ENCODE data around the gene UNC13A.

Gene UNC13A

DNA sequence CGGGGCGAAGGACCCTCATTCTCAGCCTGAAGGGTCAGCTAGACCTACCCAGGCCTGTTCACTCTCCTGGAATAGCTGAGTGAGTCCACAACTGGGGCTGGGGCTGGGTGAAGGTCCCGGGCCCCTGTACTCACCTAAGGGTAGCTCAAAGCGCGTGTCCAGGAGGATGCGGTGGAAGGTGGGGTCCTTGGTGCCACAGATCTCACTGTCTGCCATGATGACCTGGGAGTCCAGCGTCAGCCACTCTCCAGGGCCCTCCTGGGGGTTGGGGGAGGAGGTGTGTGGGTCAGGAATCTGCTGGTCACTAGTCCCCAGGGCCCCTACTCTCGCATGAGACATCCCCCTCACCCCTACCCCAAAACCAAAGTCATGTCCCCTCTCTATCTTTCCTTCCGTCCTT is 18.7 kb downstream of the UNC13A start:
- DNase-seq (ENCODE audit: low read depth): no peak

DNA sequence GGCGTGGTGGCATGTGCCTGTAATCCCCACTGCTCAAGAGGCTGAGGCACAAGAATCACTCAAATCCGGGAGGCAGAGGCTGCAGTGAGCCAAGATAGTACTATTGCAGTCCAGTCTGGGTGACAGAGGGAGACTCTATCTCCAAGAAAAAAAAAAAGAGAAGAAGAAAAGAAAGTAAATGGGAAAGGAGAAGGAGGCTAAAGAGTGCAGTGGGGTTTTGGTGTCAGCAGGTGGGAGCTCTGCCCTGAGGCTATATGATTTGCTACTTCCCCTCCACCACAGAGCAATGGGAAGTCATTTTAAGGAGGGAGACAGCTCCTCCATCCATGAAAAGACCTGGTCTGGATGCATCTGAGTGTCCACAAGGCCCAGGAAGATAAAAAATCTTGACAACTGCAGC is 23.1 kb downstream of the UNC13A start:
- DNase-seq (ENCODE audit: low read depth): no peak

DNA sequence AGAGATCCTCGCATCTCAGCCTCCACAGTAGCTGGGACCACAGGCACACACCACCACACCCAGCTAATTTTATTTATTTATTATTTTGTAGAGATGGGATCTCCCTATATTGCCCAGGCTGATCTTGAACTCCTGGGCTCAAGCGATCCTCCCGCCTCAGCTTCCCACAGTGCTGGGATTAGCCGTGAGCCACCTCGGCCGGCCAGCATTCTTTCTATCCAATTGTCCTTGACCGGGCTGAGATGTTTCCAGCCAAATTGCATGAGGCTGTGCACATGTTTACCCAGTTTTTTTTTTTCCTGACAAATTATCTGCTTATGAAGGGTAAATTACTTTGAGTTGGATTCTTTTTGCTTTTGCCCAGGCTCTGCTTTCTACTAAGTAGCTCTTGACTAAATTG is 28.2 kb downstream of the UNC13A start:
- no peak for DNase-seq (ENCODE audit: low read depth)

DNA sequence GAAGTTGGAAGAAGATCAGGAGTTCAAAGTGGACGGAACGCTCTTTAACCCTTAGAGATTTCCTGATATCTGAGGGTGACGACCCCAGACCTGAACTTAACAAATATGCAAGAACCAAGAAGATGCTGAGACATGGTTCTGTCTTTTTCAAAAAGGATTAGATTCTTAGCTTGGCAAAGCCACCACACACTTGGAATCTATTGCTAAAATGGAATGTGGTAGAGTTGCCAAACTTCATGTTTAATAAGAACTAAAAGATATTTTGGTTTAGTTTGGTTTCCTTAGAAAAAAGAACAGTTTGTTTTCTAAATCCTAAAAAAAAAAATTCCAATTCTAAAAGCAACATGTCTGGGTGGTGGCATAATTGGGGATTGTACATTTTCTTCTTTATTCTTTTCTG is 29.5 kb downstream of the UNC13A start:
- DNase-seq (ENCODE audit: low read depth): no peak

DNA sequence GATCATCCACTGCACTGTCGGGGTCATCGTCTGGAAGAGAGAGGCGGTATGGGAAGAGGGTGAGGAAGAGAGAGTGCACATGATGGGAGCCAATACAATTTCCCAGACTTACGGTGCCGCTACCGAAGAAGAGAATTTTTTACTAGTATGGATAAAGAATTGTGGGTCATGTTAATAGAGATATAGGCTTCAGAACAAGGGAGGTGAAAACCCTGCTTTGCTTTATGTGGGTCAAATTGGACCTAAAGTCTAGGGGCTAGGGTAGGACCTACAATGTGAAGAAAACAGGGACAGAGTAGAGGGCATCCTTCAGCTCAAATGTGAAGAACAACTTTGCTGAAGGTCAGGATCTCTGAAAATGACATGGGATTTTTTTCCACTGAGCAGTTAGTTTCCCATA is 29.9 kb downstream of the UNC13A start:
- no peak for DNase-seq (ENCODE audit: low read depth)

DNA sequence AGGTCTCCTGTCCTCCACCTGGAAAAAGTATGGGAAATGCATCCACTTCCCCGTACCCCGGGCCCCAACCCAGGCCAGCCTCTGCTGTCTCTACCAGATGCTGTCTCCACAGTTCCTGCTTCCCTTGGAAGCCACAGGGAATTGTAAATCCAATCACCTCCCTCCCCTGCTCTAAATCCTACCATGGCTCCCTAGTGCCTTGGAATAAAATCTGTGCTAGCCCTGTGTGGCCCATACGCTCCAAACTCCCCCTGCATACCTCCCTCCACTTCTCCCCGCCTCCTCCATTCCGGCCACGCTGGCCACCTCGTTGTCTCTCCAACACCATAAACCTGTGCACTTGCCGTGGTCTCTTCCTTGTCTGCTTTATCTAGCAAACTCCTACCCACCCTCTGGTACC is 31.2 kb downstream of the UNC13A start:
- no peak for DNase-seq (ENCODE audit: low read depth)

DNA sequence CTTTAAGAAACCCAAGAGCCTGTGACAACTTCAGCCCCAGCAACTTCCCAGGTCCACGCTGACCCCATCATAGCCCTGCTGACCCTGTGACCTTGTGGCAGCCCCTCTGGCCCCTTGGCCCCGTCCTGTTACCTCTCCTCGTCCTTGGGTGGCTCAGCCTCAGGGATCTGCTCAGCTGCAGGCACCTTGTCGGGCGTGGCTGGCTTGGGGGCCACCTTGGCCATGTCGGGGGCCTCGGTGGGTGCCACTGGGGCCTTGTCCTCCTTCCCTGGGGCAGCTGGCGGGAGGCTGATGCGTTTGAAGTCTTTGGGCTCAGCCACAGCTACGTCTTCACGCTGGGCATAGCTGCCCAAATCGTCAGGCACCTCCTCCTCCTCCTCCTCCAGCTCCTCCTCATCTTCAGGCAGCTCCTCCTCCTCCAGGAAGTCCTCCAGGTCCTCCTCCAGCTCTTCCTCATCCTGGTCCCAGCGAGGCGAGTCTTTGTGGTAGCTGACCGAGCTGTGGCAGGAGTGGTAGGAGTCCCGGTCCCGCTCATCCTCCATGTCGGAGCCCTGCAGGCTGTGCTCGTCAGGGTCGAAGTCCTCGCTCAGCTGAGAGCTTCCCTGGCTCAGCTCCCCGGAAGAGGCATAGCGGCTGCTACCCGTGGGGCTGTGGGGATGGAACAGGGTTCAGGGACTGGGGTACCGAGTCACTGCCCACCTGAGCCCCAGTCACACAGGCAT is 32.2 kb downstream of the UNC13A start:
- no peak for DNase-seq (ENCODE audit: low read depth)

DNA sequence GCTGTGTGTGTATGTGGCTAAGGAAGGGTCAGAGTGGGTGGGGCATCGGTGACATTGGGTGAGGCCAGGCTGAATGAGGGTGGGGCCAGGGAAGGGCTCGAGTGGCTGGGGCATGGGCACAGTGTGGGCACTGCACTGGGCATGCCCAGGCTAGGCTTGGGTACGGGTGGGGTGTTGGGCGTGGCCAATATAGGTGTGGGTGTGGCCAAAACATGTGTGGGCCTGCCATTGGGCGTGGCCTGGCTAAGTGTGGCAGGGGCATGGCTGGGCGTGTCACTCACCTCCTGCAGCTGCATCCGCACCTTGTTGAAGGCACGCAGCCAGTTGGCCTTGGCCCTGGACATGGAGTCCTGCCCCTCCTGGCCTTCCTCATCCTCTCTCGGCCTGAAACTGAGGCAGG is 33.2 kb downstream of the UNC13A start:
- DNase-seq (ENCODE audit: low read depth): no peak

DNA sequence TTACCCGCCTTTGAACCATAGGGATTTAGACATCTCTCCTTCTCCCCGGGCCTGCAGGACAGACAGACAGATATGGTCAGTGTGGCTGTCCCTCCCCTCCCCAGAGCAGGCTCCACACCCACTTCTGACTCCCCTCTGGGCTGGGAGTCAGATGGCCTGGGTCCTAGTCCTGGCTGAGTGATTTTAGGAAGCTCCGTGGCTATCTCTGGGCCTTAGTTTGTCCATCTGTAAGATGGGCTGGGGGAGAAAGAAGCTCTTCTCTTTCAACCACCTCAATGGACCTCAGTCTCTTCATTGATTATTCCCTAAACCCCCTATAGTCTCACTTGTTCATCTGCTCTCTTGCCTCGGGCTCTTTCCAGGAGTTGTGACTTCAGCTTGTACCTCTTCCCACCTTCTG is 35.5 kb downstream of the UNC13A start:
- no peak for DNase-seq (ENCODE audit: low read depth)

DNA sequence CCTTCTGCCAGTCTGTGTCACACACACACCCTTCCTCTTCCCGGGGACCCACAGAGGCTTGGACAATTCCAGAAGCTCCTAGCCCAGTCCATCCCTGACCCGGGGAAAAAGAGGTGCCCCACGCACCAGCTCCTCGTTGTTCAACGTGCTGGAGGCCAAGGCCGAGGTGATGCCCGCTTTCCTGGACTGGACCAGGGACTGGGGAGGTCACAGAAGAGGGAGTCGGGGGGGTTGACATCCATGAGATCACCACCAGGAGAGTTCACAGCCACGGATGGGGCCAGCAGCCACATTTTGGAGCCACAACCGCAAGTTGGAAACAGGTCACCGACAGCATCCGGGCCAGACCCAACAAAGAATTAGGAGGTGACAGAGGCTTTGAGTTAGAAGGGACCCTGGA is 39.4 kb downstream of the UNC13A start:
- no peak for DNase-seq (ENCODE audit: low read depth)

DNA sequence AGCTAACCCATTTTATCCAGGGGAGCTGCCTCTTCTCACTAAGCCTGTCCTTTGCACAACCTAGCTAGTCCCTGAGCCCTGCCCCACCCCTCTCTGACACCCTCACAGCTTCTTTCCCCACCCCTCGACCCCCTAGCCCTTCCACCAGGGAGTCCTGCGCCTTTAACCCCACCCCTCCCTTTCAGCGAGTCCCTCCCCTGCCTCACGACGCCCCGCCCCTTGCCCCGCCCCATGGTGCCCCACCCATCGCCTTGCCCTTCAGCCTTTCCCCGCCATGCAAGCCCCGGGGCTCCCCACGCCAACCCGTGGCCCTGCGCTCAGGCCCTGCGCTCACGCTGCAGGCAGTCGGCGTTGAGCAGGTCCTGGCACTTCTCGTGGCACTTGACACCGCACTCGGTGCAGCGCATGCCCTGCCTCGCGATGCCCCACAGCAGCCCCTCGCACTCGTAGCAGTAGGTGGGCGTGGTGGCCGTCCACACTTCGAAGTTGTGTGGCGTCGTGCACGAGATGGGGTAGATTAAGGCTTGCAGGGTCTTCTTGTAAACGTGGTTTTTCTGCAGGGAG is 40.0 kb downstream of the UNC13A start:
- no peak for DNase-seq (ENCODE audit: low read depth)

DNA sequence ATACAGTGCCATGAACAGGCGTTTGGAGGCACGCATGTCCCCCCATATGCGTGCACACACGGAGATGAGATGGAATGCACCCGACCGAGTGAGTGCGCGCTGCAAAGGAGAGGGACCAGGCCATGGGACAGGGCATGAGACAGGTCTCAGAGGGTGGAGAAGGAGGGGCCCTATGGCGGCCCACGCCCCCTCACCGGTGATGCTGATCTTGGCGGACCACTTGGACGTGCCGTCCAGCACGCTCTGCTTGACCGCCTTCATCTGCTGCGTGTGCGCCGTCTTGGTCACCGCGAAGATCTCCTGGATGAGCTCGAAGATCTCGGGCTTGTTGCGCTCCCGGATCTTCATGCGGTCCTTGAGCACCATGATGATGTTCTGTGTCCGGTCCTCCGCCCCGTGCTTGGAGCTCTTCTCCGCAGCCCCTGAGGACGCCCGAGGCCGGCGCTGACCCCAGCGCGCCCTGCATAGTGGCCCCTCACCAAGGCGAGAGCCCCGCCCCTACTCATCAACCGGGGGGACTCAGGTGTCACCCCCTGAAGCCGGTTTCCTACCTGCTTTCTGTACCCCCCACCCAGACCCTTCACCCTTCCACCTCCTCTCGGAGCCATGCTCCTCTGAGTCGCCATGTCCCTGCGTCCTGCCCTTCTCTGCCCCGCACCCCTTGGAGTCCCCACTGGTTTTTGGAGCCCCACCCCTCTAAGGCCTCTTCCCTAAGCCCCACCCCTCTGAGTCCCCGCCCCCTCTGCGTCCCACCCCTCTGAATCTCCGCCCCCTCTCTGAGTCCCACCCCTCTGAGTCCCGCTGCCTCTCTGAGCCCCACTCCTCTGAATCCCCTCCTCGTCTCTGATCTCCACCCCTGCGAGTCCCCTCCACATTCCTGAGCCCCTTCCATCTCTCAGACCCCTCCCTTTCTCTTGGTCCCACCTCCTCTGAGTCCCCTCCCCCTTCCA is 40.8 kb downstream of the UNC13A start:
- no peak for DNase-seq (ENCODE audit: low read depth)

DNA sequence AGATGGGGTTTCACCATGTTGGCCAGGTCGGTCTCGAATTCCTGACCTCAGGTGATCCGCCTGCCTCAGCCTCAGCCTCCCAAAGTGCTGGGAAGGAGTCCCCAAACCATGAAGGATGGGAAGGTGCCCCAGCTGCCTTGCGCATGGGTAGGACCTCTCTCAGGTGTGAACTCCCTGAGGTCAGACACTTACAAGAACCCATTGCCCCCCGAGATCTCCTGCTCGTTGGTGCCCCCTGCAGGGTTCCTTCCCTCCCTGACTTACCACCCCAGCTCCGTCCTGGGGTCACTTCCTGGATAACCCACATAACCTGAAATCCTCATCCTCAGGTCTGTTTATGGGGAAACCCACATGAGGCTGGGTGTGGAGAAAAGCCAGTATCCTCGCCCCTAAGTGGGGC is 41.7 kb downstream of the UNC13A start:
- DNase-seq (ENCODE audit: low read depth): no peak

DNA sequence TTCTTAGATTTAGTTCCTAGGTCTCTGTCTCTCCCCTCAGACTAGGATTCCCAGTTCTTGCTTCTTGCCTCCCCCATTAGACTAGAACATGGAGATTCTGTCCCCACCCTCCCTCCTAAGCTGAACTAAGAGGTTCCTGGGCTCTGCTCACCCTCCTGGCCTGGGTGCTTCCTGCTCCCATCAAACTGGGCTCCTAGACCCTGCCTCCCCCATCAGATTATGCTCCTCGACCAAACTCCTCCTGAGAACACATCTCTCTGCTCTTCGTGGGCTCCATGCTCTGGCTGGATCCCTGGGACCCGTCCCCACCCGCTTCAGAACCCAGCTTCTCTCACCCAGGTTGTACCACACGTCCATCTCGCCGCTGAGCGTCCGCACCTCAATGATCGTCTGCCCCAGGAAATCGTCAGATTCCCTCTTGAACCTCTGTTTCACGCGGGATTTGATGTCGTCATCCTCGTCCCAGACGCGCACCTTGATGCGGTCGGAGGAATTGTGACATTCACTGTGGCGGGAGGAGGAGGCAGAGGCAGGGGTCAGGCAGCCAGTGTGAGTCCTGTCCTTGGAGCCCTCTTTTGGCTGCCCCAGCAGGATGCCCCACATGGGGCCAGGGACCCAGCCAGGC is 42.7 kb downstream of the UNC13A start:
- no peak for DNase-seq (ENCODE audit: low read depth)

DNA sequence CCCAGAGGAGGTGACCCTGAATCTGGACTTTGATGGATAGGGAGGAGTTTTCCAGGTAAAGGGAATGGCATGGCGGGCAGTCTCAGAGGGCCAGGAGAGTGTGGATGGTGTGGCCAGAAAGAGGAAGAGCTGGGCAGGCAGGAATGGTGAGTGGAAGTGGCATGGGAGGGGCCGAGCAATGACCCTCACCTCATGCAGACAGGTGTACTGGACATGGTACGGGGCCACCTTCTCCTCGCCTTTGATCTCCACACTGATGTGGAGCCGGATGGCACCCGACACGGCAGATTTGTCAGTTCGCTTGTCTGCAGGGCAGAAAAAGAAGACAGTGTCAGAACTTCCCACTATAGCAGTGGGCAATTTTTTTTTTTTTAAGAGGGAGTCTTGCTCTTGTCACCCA is 45.5 kb downstream of the UNC13A start:
- no peak for DNase-seq (ENCODE audit: low read depth)

DNA sequence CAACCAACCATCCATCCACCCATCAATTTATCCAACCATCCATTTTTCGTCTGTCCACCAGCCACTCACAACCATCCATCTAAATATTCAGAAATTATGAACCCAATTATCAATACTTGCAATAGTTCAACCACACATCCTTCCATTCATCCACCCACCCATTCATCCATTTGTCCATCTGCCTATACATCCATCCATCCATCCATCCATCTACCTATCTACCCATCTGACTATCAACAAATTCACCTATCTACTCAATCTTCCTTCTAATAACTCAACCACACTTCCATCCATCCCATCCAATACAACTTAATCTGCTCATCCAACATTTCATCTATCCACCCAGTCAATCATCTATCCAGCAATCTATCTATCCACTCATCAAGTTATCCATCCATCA is 46.3 kb downstream of the UNC13A start:
- no peak for DNase-seq (ENCODE audit: low read depth)

DNA sequence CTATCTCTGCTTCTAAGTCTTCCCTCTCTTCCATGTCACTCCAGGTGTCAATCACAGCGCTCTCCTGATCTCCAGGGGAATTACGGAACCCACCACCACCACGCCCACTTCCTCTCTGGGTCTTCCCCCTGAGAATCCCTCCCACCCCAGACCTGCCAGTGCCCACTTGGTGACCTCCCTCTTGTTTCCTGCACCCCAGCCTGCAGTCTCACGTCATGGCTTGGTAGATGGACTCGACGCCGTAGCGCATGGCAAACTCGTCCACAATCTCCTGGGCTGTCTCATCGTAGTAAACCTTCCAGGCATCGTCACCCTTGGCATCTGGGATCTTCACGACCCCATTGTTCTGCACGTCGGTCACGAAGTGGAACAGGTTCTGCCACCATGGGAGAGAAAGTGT is 47.0 kb downstream of the UNC13A start:
- no peak for DNase-seq (ENCODE audit: low read depth)

DNA sequence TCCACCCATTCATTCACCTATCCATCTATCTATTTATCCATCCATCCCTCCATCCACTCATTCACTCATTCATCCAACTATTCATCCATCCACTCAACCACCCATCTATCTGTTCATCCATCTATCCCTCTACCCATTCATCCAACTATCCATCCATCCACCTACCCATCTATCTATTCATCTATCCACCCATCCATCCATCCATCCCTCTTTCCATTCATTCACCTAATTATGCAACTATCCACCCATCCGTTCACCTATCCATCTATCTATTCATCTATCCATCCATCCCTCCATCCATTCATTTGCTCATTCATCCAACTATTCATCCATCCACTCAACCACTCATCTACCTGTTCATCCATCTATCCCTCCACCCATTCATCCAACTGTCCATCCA is 54.5 kb downstream of the UNC13A start:
- no peak for DNase-seq (ENCODE audit: low read depth)

DNA sequence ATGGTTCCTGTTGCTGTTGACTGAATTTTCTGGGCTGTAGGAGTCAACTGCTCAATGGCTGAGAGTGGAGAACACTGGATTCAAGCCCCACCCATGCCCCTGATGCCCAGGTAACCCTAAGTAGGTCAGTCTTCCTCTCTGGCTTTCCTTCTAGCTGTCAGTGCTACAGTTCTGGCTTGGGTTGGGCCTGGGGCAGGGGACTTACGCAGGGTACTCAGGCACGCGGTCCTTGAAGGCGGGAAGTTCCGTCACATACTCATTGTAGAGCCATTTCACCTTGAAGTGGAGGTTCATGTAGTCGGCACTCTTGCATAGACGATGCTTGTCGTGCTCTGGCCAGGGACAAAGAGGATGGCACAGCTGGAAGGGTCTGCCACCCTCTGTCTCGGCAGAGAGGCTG is 55.6 kb downstream of the UNC13A start:
- DNase-seq (ENCODE audit: low read depth): no peak

DNA sequence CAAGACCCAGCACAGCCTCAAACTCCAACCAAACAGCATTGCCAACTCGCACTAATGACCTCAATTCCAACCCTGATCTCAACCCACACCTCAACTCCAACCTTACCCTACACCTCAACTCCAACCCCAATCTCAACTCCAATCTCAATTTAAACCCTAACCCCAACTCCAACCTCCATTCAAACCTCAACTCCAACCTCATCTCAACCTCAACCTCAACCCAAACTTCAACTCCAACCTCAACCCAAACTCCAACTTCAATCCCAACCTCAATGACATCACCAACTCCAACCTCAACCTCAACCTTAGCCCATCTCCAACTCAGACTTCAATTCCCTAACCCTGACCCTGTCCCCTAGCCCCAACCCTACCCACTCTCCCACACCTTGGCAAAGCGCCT is 58.4 kb downstream of the UNC13A start:
- DNase-seq (ENCODE audit: low read depth): no peak

DNA sequence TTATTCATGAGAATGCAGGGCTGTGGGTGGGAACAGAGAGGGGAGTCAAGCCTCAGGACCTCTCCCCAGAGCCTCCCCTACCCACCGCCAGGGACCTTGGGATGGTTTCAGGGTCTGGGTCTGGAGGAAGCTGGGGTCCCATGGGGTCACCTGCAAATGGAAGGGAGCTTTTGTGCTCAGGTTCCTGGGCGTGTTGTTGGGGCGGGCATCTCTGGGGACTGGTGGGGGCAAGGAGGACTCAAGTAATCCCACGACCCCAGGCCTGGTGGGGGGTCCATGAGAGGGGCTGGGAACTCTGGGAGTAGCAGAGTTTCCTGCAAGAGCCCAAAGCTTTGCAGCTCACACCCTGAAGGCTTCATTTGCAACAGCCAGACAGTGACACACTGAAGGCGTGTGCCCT is 60.2 kb downstream of the UNC13A start:
- no peak for DNase-seq (ENCODE audit: low read depth)

DNA sequence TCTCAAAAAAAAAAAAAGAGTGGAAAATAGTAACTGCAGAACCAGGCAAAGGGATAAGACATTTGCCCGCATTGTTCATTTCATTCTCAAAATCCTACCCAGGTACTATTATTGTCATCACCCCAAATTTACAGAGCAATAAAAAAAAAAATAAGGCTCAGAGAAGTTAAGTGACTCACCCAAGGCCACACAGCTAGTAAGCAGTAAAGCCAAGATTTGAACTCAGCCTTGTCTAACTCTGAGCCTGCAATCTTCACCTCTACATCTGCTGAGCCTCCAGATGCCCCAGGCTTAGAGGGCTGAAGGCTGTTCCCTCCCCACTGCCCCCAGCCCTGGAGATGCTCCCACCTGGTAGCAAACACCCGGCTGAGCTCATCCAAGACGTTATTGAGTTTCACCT is 61.0 kb downstream of the UNC13A start:
- no peak for DNase-seq (ENCODE audit: low read depth)
